ENCODE measurements around the gene CHRNB1. TPM values are rescaled to one million over a fixed set of nuclear protein-coding genes. Genes with fewer than 3 reads are reported as not detected.

Gene CHRNB1
- total RNA-seq, 4 donors from 2014 or later = 4.7 to 12.1 (median 8.1) TPM

GRCh38 chr17:7414837-7415236 lies 30.0 kb upstream of the CHRNB1 start:
- H3K36me3 ChIP-seq = peaks cover 0 to 53% of the 10 kb centered on the region in 2 donors

GRCh38 chr17:7415784-7416183 lies 29.1 kb upstream of the CHRNB1 start:
- 73 to 92% methylated on average over 3 to 12 of the region's 23 CpGs for WGBS, 2 donors (ENCODE audit: low coverage in 1 of 2)
- peaks cover 14% of the 10 kb centered on the region for H3K27me3 ChIP-seq
- peaks cover 0 to 43% of the 10 kb centered on the region in 2 donors for H3K36me3 ChIP-seq
- no peaks in the 10 kb centered on the region for H3K4me1 ChIP-seq
- H3K27ac ChIP-seq = no peak overlapping the region
- ATAC-seq = no peak
- H3K9me3 ChIP-seq = no peaks in the 10 kb centered on the region
- TF ChIP-seq POLR2AphosphoS5 (IDR thresholded peaks at IDR 0.05) = no peak
- TF ChIP-seq POLR2A (IDR thresholded peaks at IDR 0.05) = no peak
- no peak for TF ChIP-seq CTCF (IDR thresholded peaks at IDR 0.05)
- no peak for TF ChIP-seq EP300 (IDR thresholded peaks at IDR 0.05)
- no peak overlapping the region for H3K4me3 ChIP-seq

More at GRCh38 chr17:7414837-7415236, 30.0 kb upstream of the CHRNB1 start:
- ATAC-seq = no peak
- Histone ChIP-seq H3K9me3 (no peaks in the 10 kb centered on the region), H3K4me3 (no peak overlapping the region), H3K27ac (no peak overlapping the region), H3K4me1 (no peaks in the 10 kb centered on the region), H3K27me3 (peaks cover 4% of the 10 kb centered on the region)
- no CpG with 5 or more reads among the region's 14 CpGs for WGBS, 2 donors (ENCODE audit: low coverage in 1 of 2)
- TF ChIP-seq POLR2A (IDR thresholded peaks at IDR 0.05) = no peak

- 53 to 66% methylated on average over 4 to 6 of the region's 6 CpGs for WGBS, 2 donors (ENCODE audit: low coverage in 1 of 2)
- ATAC-seq = no peak
- H3K27ac ChIP-seq = no peak overlapping the region
- no peaks in the 10 kb centered on the region for H3K9me3 ChIP-seq
- no peak overlapping the region for H3K4me3 ChIP-seq
- peaks cover 0 to 41% of the 10 kb centered on the region in 2 donors for H3K36me3 ChIP-seq
- no peak for TF ChIP-seq CTCF (IDR thresholded peaks at IDR 0.05)
- TF ChIP-seq POLR2A (IDR thresholded peaks at IDR 0.05) = no peak
- TF ChIP-seq EP300 (IDR thresholded peaks at IDR 0.05) = no peak
- no peak for TF ChIP-seq POLR2AphosphoS5 (IDR thresholded peaks at IDR 0.05)
- H3K27me3 ChIP-seq = peaks cover 16% of the 10 kb centered on the region
- H3K4me1 ChIP-seq = no peaks in the 10 kb centered on the region
Measured at GRCh38 chr17:7416323-7416722, 28.5 kb upstream of the CHRNB1 start.

- H3K9me3 ChIP-seq = no peaks in the 10 kb centered on the region
- ATAC-seq = no peak
- peaks cover 16% of the 10 kb centered on the region for H3K27me3 ChIP-seq
- H3K36me3 ChIP-seq = peaks cover 0 to 41% of the 10 kb centered on the region in 2 donors
- H3K4me1 ChIP-seq = no peaks in the 10 kb centered on the region
- TF ChIP-seq CTCF (IDR thresholded peaks at IDR 0.05) = no peak
- TF ChIP-seq POLR2A (IDR thresholded peaks at IDR 0.05) = no peak
- TF ChIP-seq POLR2AphosphoS5 (IDR thresholded peaks at IDR 0.05) = no peak
- TF ChIP-seq EP300 (IDR thresholded peaks at IDR 0.05) = no peak
- H3K4me3 ChIP-seq = no peak overlapping the region
- no peak overlapping the region for H3K27ac ChIP-seq
- WGBS, 2 donors (ENCODE audit: low coverage in 1 of 2) = 87% methylated on average over 7 of the region's 54 CpGs; no CpG with 5 or more reads in 1 of the 2 donors
Measured at GRCh38 chr17:7417056-7417655, 27.7 kb upstream of the CHRNB1 start.

GRCh38 chr17:7418472-7419152 lies 26.2 kb upstream of the CHRNB1 start:
- no peak for TF ChIP-seq POLR2AphosphoS5 (IDR thresholded peaks at IDR 0.05)
- no peak for TF ChIP-seq POLR2A (IDR thresholded peaks at IDR 0.05)
- no peak for TF ChIP-seq CTCF (IDR thresholded peaks at IDR 0.05)
- no peak for TF ChIP-seq EP300 (IDR thresholded peaks at IDR 0.05)
- Histone ChIP-seq H3K9me3 (no peaks in the 10 kb centered on the region), H3K4me3 (no peak overlapping the region), H3K27ac (no peak overlapping the region), H3K36me3 (peaks cover 0 to 41% of the 10 kb centered on the region in 2 donors), H3K4me1 (no peaks in the 10 kb centered on the region), H3K27me3 (peaks cover 16% of the 10 kb centered on the region)
- WGBS, 2 donors (ENCODE audit: low coverage in 1 of 2) = 75% methylated on average over 2 of the region's 18 CpGs; no CpG with 5 or more reads in 1 of the 2 donors
- ATAC-seq = no peak
